Effector memory CD4-positive, alpha-beta T cell (primary cell): Measurements from ENCODE around the gene SSRP1.

Experiments
- DNase-seq, 3 donors: peaks; one replicate each; pipeline ENCODE4 v3.0.0-alpha.2; 2020
- H3K27ac ChIP-seq: 2 replicates; pipeline ENCODE4 v1.7.0; 2013; ENCODE audit warnings: mild to moderate bottlenecking, low read length, moderate library complexity; ENCODE audit not compliant: insufficient read depth, poor library complexity, severe bottlenecking
- H3K27me3 ChIP-seq: replicated peaks from 2 replicates; pipeline ENCODE4 v1.7.0; 2013; ENCODE audit warnings: mild to moderate bottlenecking, low read length; ENCODE audit not compliant: insufficient read depth, control insufficient read depth, poor library complexity, severe bottlenecking
- H3K36me3 ChIP-seq: 2 replicates; pipeline ENCODE4 v1.7.0; 2013; ENCODE audit warnings: mild to moderate bottlenecking, low read length, moderate library complexity; ENCODE audit not compliant: control insufficient read depth, insufficient read depth
- H3K4me1 ChIP-seq: 2 replicates; pipeline ENCODE4 v1.7.0; 2013; ENCODE audit warnings: low read length, mild to moderate bottlenecking; ENCODE audit not compliant: control insufficient read depth, insufficient read depth, poor library complexity, severe bottlenecking
- H3K4me3 ChIP-seq: 2 replicates; pipeline ENCODE4 v1.7.0; 2013; ENCODE audit warnings: low read length, low read depth, mild to moderate bottlenecking; ENCODE audit not compliant: insufficient read depth, poor library complexity, severe bottlenecking
- H3K9me3 ChIP-seq: 2 replicates; pipeline ENCODE4 v1.7.0; 2013; ENCODE audit warnings: mild to moderate bottlenecking, low read length, moderate library complexity; ENCODE audit not compliant: control insufficient read depth

Gene SSRP1

DNA sequence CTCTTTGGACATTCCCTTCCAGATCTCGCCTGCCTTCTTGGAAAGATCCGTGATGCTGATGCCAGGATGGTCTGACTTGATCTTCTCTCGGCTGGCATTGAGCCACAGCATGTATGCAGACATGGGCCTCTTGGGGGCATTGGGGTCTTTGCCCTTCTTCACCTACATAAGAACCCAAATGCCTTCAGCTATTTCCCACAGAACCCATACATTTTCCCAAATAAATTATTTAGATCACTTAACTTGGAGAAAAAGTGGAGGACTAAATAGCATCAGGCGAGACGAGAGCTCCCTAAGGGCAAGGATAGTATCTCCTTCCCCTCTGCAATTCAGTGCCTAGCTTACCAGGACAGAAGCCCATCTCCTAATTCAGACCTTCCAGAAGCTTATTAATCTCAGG lies 8.0 kb downstream of the SSRP1 start:
- Histone ChIP-seq H3K9me3 (no peaks in the 10 kb centered on the region), H3K27me3 (no peaks in the 10 kb centered on the region), H3K27ac (no peak overlapping the region), H3K4me3 (no peak overlapping the region), H3K4me1 (peaks cover 16% of the 10 kb centered on the region), H3K36me3 (peaks cover 58% of the 10 kb centered on the region)
- DNase-seq = no peak

GRCh38 chr11:57325735-57326048 lies 10.0 kb downstream of the SSRP1 start:
- Histone ChIP-seq H3K27ac (peak overlapping the region; percentile 69), H3K27me3 (no peaks in the 10 kb centered on the region), H3K36me3 (peaks cover 38% of the 10 kb centered on the region), H3K4me3 (peak overlapping the region; percentile 71), H3K4me1 (peaks cover 16% of the 10 kb centered on the region), H3K9me3 (no peaks in the 10 kb centered on the region)
- no peak for DNase-seq

DNA sequence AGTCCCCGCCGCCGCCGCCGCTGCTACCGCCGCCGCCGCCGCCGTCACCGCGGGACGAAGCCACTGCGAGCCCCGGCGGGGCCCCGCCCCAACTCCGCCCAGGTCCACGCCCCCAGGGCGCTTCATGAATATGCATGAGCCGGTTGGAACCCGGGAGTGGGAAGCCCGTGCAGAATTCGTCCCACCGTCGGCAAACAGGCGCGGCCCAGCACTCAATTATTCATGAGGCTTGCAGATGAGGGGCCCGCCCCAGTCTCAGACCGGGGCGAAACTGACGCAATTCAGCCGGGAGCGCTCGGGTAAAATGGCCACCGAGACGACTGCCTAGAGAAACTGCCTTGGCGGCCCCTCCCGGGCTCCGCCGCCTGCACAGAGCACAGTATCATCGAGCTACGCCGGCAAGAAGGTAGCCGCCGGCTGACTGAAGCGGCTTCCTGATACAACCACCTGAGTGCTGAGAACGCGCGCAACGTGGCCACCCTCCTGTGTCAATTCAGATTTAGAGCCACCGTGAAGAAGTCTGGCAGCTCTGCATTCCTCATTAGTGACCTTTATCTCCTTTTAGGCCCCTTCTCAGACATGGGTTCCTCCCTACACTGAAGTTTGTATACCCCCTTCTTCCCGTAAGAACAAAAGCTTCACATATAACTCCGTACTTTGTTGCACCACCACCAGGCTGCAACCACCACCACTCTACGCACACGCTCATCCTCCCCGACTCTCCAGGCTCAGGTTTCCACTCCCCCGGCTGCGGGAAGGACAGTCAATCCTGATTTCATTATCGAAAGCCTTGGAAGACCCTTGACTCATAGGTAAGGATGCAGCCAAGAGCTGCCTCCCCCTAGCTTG lies 10.6 kb downstream of the SSRP1 start, which contains the start of gene TNKS1BP1:
Gene TNKS1BP1, minus strand, starts transcription at position 67 of the 849 bp plus-strand sequence. CDS start 3,067 bp downstream, outside the sequence.
- Histone ChIP-seq H3K4me3 (peak within 1 kb of the TSS; percentile 71), H3K9me3 (no peaks in the 10 kb centered on the region), H3K27me3 (no peaks in the 10 kb centered on the region), H3K27ac (peak within 1 kb of the TSS; percentile 69), H3K36me3 (peaks cover 32% of the 10 kb centered on the region), H3K4me1 (peaks cover 16% of the 10 kb centered on the region)
- DNase-seq = peak; percentile 79 to 87 (median 83)

- no peak overlapping the region for H3K27ac ChIP-seq
- peak in 1 of 3 donors; percentile 2 for DNase-seq
- no peaks in the 10 kb centered on the region for H3K27me3 ChIP-seq
- H3K4me1 ChIP-seq = peaks cover 16% of the 10 kb centered on the region
- peaks cover 24% of the 10 kb centered on the region for H3K36me3 ChIP-seq
- H3K9me3 ChIP-seq = no peaks in the 10 kb centered on the region
- H3K4me3 ChIP-seq = peak overlapping the region; percentile 39
Measured at GRCh38 chr11:57324154-57324885, 11.4 kb downstream of the SSRP1 start.

DNA sequence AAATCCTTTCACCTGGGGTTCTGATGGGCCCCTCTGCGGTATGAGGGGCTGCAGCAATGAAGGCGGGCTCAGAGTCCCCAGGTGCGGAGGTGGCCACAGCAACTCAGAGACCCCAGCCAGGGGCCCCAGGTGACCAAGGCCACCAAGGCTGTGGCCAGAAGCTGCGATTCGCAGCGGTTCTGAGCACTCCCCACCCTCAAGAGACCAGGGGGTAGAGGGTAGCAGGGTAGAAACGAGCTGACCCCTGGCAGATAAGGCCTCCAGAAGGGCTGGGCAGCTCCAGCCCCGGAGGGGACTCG lies 11.9 kb downstream of the SSRP1 start:
- Histone ChIP-seq H3K4me3 (peak overlapping the region; percentile 39), H3K27me3 (no peaks in the 10 kb centered on the region), H3K27ac (no peak overlapping the region), H3K36me3 (peaks cover 19% of the 10 kb centered on the region), H3K9me3 (no peaks in the 10 kb centered on the region), H3K4me1 (peaks cover 16% of the 10 kb centered on the region)
- no peak for DNase-seq

DNA sequence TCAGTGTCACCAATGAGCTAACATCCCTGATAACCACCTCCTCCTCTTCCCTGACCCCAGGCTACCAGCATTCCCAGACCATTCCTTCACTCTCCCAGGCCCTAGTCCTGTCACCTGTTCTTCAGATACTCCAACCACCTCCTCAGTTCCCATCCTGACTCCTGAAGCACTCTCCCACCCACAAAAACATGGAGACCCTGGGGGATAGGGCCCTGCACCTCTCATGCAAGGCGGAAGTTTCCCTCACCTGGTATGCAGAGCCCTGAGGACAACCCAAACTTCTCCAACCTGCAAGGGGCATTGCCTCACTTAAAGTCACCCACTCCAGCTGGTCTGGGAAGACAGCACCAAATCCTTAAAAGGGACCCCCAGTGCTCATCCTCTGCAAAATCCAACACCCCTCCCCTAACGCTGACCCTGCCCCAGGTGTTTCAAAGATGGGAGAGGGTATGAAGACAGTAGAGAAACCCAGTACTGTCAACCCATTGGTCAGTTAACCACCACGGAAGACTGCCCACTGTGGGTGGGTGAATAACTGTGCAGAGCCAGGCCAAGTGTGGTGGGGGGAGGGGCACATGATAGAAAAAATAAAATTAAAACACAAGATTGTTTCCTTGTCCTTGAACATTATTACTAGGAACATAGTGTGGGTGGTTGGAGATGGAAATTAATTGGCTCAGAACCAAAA lies 12.4 kb downstream of the SSRP1 start:
- Histone ChIP-seq H3K9me3 (no peaks in the 10 kb centered on the region), H3K27ac (no peak overlapping the region), H3K4me1 (peaks cover 16% of the 10 kb centered on the region), H3K27me3 (no peaks in the 10 kb centered on the region), H3K4me3 (no peak overlapping the region), H3K36me3 (peaks cover 16% of the 10 kb centered on the region)
- DNase-seq = no peak

DNA sequence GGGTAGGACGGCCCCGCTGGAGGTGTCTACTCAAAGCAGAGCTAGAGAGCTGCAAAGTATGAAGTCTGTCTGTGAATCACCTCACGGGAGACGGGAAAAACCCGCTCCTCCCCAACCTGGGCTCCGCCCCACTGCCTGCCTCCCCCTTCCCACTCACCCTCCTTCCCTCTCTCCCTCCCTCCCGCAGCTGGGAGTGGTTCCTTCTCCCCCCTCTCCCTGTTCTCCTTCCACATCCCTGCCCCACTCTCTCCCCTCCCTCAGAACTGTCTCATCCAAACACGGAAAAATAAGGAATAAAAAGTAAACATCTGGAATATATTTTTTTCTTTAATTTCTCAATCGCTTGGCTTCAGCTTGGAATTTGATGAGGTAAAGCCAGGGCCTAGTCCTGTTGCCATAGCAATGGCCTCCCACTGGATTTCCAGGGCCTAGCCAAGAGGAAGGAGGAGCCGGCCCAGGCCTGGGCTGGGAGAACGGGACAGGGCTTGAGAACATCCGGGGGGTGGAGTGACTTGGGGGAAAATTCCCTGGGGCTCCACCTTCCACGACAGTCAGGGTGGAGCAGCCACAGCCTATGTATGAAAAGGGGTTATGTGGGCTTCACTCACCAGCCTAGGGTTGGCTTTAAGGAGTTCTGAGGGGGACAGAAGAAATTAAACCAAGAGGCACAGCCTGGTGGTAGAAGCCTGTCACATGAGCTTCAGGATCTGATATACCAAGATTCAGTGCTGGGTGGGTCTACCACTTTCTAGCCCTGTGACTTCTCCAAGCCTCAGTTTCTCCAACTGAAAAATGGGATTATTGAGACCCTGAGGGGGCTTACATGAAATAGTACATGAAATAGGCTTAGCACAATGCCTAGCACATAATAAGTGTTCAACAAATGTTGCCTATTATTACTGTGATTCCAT lies 13.2 kb downstream of the SSRP1 start:
- Histone ChIP-seq H3K36me3 (peaks cover 9% of the 10 kb centered on the region), H3K9me3 (no peaks in the 10 kb centered on the region), H3K27me3 (no peaks in the 10 kb centered on the region), H3K4me3 (no peak overlapping the region), H3K4me1 (peaks cover 16% of the 10 kb centered on the region), H3K27ac (no peak overlapping the region)
- DNase-seq = no peak

DNA sequence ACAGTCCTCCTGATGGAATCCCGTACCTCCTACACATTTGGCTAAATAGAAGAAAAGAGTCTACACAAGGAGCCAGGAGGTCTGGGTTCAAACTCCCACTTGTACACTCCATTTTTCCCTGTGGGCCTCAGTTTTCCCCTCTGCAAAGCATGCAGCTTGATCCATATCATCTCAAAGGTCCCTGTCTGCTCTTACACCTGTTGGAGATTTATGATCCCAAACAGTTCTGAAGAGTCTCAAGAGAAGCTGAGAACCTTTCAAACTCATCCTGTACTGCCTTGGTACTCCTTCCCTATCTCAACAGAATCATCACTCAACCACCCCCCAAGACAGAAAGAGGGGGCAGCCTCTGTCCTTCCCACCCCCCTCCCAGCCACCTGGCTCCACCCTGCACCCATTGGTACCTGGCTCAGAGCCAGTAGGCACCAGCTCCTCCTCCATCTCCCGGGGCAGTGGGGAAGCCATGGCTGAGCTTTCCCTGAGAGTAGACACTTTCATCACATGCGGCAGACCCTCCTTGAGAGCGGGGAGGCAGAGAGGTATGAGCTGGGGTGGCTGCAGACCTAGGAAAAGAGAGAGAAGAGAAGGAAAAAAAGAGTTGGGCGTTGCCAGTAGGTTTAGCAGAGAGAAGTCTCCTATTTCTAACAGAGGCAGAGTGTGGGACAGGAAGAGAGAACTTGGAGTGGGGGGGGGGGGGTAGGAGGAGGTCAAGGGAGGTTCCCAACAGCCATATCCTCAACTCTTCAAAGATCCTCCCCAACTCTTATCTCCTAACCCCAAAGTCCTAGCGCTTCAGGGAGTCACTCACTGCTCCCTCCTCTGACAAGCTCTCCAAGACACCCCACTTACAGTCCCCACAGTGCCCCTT lies 14.1 kb downstream of the SSRP1 start:
- Histone ChIP-seq H3K4me3 (no peak overlapping the region), H3K9me3 (no peaks in the 10 kb centered on the region), H3K4me1 (peaks cover 16% of the 10 kb centered on the region), H3K27ac (no peak overlapping the region), H3K27me3 (no peaks in the 10 kb centered on the region), H3K36me3 (peaks cover 1% of the 10 kb centered on the region)
- DNase-seq = no peak
